GDM1 (cell line): ENCODE data around the gene ASCL5.

Source experiments
- DNase-seq: peaks from one replicate; lab custom pipeline; 2025; lab: John Stamatoyannopoulos, UW

ASCL5 gene

DNA sequence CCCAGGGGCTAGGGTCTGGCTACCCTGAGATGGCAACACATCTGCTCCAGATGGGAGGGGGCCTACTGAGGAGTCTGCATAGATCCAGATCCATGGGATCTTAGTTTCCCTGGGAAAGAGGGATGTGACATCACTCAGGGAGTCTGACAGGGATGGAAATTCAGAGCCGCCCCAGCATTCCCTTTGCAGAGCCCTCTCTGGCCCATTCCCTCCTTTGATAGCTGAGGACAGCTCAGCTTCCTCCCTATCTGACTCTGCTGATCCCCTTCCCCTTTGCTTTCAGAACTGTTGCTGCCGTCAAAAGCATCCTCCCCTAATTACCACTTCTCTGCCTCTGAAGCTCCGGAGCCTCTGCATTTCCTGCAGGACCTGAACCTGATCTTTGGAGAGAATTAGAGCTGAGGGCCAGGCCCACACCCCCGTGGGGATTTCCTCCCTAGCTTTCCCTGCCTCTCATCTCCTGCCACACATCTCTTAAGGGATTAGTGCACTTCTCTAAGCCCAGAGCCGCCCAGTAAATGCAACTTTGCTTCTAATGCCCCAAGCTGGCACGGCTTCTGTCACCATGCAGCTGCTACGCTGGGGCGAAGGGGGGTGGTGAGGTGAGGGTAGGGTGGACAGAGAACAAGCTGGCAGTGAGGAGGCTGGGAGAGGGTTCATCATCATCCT, 9.5 kb upstream of the ASCL5 start:
- DNase-seq = no peak

DNA sequence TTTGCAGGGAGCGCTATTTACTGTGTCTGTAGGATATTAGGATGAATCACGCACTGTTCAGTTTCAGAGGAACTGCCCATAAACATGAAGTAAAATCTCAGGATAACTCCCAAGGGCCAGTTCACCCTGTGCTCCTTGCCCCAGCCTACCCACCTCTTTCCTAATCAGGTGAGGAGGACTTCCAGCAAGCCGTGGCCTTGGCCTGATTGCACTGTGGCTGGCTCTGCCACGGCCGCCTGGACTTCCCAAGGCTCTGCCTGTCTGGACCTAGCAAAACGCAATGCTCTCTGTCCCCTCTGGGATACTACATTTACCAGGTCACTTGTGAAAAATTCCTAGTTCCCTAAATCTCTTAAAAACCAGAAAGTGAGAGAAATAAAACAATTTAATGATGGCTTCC, 7.4 kb upstream of the ASCL5 start:
- DNase-seq = no peak

GRCh38 chr1:201131398-201131797, 4.4 kb upstream of the ASCL5 start:
- no peak for DNase-seq

GRCh38 chr1:201128962-201129361, 2.0 kb upstream of the ASCL5 start:
- no peak for DNase-seq

- no peak for DNase-seq
Measured at GRCh38 chr1:201128476-201128875, 1.5 kb upstream of the ASCL5 start.

- DNase-seq = no peak
Measured at GRCh38 chr1:201127755-201128455, 921 bp upstream of the ASCL5 start.

GRCh38 chr1:201126463-201126831, 537 bp downstream of the ASCL5 start:
- DNase-seq = no peak

DNA sequence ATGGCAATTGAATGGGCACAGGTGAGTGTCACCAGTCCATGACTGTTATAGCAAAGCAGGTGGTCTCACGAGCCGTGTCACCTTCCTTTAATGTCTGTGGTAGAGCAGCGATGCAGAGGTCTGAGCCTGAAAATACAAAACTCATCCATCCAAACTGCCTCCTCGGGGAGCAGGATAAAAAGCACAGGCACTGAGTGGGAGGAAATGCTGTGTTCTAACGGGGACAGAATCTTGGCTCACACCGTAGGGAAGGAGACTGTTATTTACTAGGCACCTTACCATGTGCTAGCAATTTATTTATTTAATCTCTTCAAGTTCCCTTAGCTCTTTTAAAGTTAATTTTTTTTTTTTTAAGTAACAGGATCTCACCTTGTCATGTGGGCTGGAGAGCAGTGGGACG, 1.2 kb downstream of the ASCL5 start:
- DNase-seq = no peak

- no peak for DNase-seq
Measured at GRCh38 chr1:201125019-201125418, 2.0 kb downstream of the ASCL5 start.

GRCh38 chr1:201123866-201124265, 3.1 kb downstream of the ASCL5 start:
- no peak for DNase-seq

DNA sequence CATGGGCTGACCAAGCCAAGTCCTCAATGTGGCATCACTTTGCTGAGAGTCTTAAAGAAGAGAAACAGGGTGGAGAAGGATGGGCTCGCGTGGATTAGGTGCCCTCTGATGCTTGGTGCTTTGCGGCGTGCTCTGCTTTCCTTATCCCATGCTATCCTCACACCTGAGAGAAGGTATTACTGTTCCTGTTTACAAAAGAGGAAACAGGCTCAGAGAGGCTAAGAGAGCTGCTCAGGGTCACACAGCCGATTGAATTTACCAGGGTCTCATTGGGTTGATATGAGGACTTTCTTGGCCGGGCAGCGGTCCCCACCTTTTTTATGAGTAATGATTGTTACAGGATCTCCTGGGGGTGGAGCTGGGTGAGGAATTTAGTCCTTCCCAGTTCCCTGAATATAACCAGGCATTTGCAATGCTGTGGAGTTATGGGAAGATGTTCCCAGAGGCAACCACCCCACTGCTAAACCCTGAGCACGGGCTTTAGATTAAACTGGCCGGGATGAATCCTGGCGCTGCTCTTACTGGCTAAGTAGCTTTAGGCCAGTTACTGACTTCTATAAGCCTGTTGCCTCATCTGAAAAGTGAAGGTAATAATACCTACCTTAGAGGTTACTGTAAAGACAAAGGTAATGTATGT, 4.5 kb downstream of the ASCL5 start:
- no peak for DNase-seq

DNA sequence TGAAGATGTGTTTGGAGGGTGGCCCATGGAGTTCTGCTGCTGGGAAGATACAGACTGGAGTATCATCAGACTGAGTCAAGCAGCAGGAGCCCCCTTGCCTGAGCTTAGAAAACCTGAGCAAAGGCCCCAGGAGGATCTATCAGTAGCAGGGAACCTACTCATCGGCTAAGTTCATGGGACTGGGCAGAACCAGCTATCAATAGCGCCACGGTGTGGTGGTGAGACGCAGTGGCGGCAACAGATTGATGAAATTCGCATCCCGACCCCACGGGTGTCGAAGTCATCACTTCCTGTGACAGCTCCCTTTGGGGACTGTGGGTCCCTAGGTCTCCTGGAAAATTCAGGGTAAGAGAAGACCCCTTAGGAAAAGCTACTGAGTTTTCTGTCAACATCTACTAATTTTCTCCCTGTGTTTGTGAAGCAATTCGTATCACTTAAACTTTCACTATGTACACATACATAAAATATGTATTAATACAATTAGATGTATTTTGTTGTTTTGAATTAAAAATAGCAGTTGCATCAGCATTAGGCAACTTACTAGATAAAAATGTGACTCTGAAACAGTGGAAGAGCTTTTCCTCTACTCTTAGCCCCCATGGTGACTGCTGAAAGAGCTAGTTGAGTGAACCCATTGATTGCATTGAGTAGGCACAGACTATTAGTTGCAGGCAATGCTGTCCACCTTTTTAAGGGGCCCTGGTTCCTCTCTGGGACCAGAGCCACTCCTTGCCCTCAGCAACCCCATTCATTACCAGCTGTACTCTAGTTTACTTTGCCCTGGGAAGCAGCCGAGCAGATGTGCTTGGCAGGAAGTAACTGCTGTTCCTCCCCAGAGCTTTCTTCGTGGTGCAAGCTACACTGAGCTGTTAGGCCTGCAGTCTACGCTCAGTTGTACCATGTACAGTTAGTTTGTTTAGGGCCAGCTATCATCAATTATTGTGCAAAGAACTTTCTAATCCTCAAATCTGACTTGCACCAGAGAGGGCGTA, 7.5 kb downstream of the ASCL5 start:
- no peak for DNase-seq

DNA sequence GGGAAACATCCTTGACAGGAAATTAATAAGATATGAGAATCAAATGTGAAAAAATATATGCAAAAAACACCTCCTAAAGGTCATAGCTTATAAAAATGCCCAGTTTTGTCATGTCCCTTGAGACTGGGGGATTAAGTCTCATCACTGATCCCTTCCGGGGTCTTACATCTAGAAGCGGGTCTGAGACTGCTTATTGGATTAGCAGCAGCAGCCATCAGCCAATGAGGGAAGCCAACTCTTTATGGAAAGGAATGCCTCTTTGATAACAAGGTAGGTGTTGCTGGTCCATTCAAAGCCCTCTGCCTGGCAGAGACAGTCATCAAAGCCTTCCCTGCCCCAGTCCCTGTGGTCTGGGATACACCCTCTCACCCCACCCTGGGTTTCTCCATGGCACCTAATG, 10.9 kb downstream of the ASCL5 start:
- no peak for DNase-seq

GRCh38 chr1:201115390-201115937, 11.5 kb downstream of the ASCL5 start:
- no peak for DNase-seq

- DNase-seq = peak; percentile 66
Measured at GRCh38 chr1:201114245-201115131, 12.5 kb downstream of the ASCL5 start.

DNA sequence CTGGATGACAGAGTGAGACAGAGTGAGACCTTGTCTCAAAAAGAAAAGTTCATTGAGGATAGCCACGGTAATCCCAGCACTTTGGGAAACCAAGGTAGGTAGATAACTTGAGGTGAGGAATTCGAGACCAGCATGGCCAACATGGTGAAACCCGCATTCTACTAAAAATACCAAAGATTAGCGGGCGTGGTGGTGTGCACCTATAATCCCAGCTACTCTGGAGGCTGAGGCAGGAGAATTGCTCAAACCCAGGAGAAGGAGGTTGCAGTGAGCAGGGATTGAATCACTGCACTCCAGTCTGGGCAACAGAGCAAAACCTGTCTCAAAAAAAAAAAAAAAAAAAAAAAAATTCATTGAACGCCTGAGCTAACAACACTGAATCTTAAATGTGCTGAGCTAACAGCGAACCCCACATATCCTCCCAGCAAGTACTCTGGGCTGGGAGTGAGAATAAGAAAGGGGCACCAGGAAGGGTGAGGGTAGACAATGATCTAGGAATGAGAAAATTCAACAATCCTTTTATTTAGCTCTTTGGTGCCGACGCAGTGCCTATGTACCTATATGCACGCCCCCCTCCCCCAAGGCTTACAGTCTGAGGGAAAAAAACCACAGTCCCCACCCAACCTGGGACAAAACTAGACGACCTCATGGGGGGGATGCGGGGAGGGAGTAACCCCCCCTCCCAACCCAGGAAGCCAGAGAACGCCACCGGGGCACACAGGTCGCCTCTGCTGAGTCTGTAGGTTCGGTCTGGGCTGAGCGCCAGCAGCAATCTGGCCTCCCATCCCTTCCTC, 13.3 kb downstream of the ASCL5 start:
- no peak for DNase-seq

DNA sequence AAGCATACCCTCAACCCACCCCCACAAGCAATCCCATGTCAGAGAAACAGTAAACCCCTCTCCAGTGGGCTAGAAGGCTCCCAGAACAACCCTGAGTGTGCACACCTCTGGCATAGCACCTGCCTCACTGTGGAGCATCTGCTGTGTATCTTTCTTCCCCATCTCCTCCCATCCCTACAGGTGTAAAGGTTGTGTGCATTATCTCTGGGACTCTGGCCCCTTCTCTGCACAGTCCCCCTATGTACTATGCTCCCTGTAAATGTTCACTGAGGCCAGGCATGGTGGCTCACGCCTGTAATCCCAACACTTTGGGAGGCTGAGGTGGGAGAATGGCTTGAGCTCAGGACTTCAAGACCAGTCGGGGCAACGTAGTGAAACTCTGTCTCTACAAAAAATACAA, 14.1 kb downstream of the ASCL5 start:
- no peak for DNase-seq

DNA sequence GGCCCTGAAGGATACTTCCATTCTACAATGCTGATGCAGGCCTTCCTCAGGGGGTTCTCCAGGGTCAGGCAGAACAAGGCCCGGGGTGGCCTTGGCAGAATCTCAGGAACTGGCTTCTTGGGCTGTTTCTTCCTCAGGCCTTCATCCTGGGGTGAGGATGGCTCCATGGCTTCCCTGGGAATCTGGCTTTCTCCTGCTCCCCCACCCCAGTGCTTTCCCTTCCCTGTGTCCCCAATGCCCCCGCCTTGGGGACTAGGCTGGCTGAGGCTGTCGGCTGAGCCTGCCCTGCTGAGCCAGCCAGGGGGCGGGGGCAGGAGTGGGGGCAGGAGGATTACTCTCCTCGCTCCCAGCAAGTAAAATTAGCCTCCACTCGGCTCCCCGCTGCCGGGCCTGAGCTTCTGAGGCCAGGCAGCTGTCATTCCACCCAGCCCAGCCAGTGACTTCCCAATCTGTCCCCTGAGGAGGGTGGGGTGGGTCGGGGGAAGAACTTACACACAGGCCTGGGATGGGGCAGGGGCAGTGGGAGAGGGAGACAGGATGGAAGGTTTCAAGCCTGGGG, 14.7 kb downstream of the ASCL5 start, which contains the start of gene CACNA1S:
CACNA1S (minus strand) TSS at position 254 of the 559 bp plus-strand sequence; CDS start at position 167, 87 bp downstream.
- no peak for DNase-seq

DNA sequence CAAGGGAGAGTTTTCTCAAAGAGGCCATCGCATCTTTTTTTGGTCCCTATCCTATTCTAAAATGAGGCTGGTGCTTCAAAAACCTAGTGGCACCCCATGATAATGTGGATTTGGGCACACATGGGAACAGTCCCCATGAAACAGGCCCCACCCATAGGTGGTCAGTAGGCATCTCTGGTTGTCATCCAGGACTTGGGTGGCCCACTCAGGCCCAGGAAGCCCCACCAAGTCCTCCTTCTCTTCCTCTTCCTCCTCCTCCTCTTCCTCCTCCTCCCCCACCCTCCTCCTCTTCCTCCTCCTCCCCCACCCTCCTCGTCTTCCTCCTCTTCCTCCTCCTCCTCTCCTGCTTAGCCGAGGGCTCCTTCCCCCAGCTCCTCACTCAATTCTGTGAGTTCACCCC, 15.3 kb downstream of the ASCL5 start:
- no peak for DNase-seq

- DNase-seq = no peak
Measured at GRCh38 chr1:201111156-201111555, 15.8 kb downstream of the ASCL5 start.
